SK-N-SH treated with all-trans-retinoic acid at 6 μM for 48 hours (cell line): ENCODE measurements around the gene APC2.

Experiments
- ATAC-seq: fragments of 200-7000 bp; cut with Tn5 transposase; 3 replicates; pipeline ENCODE4 v1.9.1; 2020; ENCODE audit warnings: mild to moderate bottlenecking, moderate library complexity
- ARNTL ChIP-seq: fragments of 450-650 bp; formaldehyde crosslinking; IDR thresholded peaks from 2 replicates; pipeline ENCODE4 v1.5.0; 2020; ENCODE audit warnings: low read depth, mild to moderate bottlenecking, moderate library complexity, borderline replicate concordance
- BACH2 ChIP-seq: fragments of 250-450 bp; sonication (Bioruptor Pico); IDR thresholded peaks from 2 replicates; pipeline ENCODE4 v1.9.0; 2021; ENCODE audit warnings: mild to moderate bottlenecking, borderline replicate concordance
- CREB5 ChIP-seq: fragments of 250-450 bp; sonication (Bioruptor Pico); IDR thresholded peaks from 2 replicates; pipeline ENCODE4 v1.5.1; 2020; ENCODE audit warnings: low read depth, mild to moderate bottlenecking, moderate library complexity
- CSDC2 ChIP-seq: fragments of 250-450 bp; sonication (Bioruptor Pico); IDR thresholded peaks from 2 replicates; pipeline ENCODE4 v1.5.0; 2020; ENCODE audit warnings: mild to moderate bottlenecking, moderate library complexity
- ESRRG ChIP-seq: fragments of 250-450 bp; sonication (Bioruptor Pico); IDR thresholded peaks from 2 replicates; pipeline ENCODE4 v1.6.1; 2021; ENCODE audit warnings: mild to moderate bottlenecking
- GLIS3 ChIP-seq: fragments of 250-450 bp; sonication (Bioruptor Pico); IDR thresholded peaks from 2 replicates; pipeline ENCODE4 v1.5.0; 2020; ENCODE audit warnings: mild to moderate bottlenecking, moderate library complexity
- ISL1 ChIP-seq: fragments of 250-450 bp; sonication (Bioruptor Pico); IDR thresholded peaks from 2 replicates; pipeline ENCODE4 v2.1.2; 2022; ENCODE audit warnings: mild to moderate bottlenecking, moderate library complexity
- OSR1 ChIP-seq: fragments of 250-450 bp; sonication (Bioruptor Pico); IDR thresholded peaks from 2 replicates; pipeline ENCODE4 v1.8.0; 2022; ENCODE audit warnings: moderate library complexity, mild to moderate bottlenecking, inconsistent platforms
- PPARA ChIP-seq: fragments of 250-450 bp; sonication (Bioruptor Pico); IDR thresholded peaks from 2 replicates; pipeline ENCODE4 v1.5.0; 2020; ENCODE audit warnings: mild to moderate bottlenecking, borderline replicate concordance
- RARB ChIP-seq: fragments of 250-450 bp; sonication (Bioruptor Pico); IDR thresholded peaks from 2 replicates; pipeline ENCODE4 v1.8.0; 2021; ENCODE audit warnings: mild to moderate bottlenecking, moderate library complexity
- SNAI2 ChIP-seq: fragments of 250-450 bp; sonication (Bioruptor Pico); IDR thresholded peaks from 2 replicates; pipeline ENCODE4 v1.5.0; 2020; ENCODE audit warnings: mild to moderate bottlenecking, moderate library complexity
- TCF4 ChIP-seq: fragments of 250-450 bp; sonication (Bioruptor Pico); IDR thresholded peaks from 2 replicates; pipeline ENCODE4 v1.8.0; 2021; ENCODE audit warnings: mild to moderate bottlenecking, moderate library complexity, borderline replicate concordance
- TOX ChIP-seq: fragments of 250-450 bp; sonication (Bioruptor Pico); IDR thresholded peaks from 2 replicates; pipeline ENCODE4 v1.8.0; 2021; ENCODE audit warnings: mild to moderate bottlenecking, moderate library complexity, borderline replicate concordance
- TSHZ2 ChIP-seq: fragments of 250-450 bp; sonication (Bioruptor Pico); IDR thresholded peaks from 2 replicates; pipeline ENCODE4 v1.5.0; 2020; ENCODE audit warnings: mild to moderate bottlenecking, moderate library complexity
- ZC3H10 ChIP-seq: fragments of 250-450 bp; sonication (Bioruptor Pico); IDR thresholded peaks from 2 replicates; pipeline ENCODE4 v1.5.1; 2021; ENCODE audit warnings: mild to moderate bottlenecking, moderate library complexity
- ZFP3 ChIP-seq: fragments of 250-450 bp; sonication (Bioruptor Pico); IDR thresholded peaks from 2 replicates; pipeline ENCODE4 v1.5.0; 2020; ENCODE audit warnings: mild to moderate bottlenecking, moderate library complexity
- ZFP30 ChIP-seq: fragments of 450-650 bp; formaldehyde crosslinking; IDR thresholded peaks from 2 replicates; pipeline ENCODE4 v1.5.0; 2022; ENCODE audit warnings: mild to moderate bottlenecking, moderate library complexity
- ZNF565 ChIP-seq: fragments of 450-650 bp; formaldehyde crosslinking; conservative IDR thresholded peaks from 2 replicates; pipeline ENCODE4 v1.5.0; 2020; ENCODE audit warnings: low read depth, mild to moderate bottlenecking, moderate library complexity
- ZNF70 ChIP-seq: fragments of 450-650 bp; formaldehyde crosslinking; IDR thresholded peaks from 2 replicates; pipeline ENCODE4 v1.5.0; 2020; ENCODE audit warnings: mild to moderate bottlenecking, moderate library complexity
- ZNF8 ChIP-seq: fragments of 450-650 bp; formaldehyde crosslinking; IDR thresholded peaks from 2 replicates; pipeline ENCODE4 v1.5.0; 2020; ENCODE audit warnings: mild to moderate bottlenecking, moderate library complexity
- TF ChIP-seq, protein P1 (sequence below): fragments of 250-450 bp; sonication (Bioruptor Pico); IDR thresholded peaks from 2 replicates; pipeline ENCODE4 v1.8.0; 2021; ENCODE audit warnings: low read depth, mild to moderate bottlenecking, moderate library complexity, borderline replicate concordance
- TF ChIP-seq, protein P2 (sequence below): fragments of 250-450 bp; sonication (Bioruptor Pico); IDR thresholded peaks from 2 replicates; pipeline ENCODE4 v1.5.1; 2021; ENCODE audit warnings: mild to moderate bottlenecking, moderate library complexity

APC2 gene

GRCh38 chr19:1503925-1504773 lies 54.2 kb downstream of the APC2 start:
- ATAC-seq, result no peak
- TF ChIP-seq ZNF8 (no peak), BACH2 (CRISPR knock-in tag) (no peak), TCF4 (CRISPR knock-in tag) (no peak), ISL1 (no peak), ZNF565 (no peak), OSR1 (CRISPR knock-in tag) (no peak)

DNA sequence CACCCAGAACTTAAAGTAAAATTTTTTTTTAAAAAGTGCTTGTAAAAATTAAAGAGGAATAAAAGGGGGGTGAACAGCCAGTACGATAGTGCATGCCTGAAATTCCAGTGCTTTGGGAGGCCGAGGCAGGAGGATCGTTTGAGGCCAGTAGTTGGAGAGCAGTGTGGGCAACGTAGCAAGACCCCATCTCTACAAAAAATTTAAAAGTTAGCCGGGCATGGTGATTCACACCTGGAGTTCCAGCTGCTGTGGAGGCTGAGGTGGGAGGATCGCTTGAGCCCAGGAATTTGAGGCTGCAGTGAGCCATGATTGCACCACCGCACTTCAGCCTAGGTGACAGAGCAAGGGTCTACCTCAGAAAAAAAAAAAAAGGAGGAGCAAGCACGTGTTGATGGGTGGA lies 55.1 kb downstream of the APC2 start:
- no peak for ATAC-seq
- TF ChIP-seq TCF4 (CRISPR knock-in tag) (no peak), ESRRG (no peak), ARNTL (no peak)

DNA sequence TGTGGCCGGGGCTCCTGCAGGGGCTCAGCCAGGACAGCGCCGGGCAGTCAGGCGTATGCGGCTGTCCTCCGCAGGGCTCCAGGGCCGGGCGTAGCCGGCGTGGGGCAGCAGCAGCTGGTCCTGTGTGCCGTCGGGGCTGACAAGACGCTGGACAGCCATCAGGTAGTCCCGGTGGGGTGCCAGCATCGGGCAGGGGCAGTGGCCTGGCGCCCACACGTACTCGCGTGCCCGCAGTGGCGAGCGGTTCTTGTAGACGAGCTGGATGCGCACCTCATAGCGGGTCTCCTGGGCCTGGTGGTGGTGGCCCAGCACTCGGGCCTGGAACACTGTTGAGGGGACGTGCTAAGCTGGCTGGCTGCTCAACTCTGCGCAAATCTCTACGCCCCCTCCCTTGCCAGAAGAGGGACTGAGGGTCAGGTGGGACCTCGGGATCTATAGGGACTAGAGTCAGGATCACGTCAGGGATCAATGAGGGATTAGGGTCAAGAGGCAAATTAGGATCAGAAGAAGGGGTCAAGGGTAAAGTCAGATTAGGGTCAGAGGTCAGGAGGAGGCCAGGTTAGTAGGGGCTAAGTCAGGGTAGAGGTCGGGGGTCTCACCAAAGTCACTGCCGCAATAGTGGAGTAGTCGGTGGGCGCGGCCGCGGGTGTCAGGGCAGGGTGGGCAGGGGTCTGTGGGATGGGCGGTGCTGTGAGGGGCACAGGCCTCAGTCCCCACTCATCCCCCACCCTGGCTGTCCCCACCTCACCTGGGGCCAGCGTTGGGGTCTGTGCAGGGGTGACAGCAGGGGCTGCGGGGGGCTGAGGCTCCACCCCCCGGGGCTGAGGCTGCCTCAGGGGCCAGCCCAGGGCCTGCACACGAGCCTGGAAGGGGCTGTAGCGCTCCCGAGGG lies 56.3 kb downstream of the APC2 start:
- TF ChIP-seq ZNF70, result no peak
- TF ChIP-seq TSHZ2, result no peak
- TF ChIP-seq, protein P1, sequence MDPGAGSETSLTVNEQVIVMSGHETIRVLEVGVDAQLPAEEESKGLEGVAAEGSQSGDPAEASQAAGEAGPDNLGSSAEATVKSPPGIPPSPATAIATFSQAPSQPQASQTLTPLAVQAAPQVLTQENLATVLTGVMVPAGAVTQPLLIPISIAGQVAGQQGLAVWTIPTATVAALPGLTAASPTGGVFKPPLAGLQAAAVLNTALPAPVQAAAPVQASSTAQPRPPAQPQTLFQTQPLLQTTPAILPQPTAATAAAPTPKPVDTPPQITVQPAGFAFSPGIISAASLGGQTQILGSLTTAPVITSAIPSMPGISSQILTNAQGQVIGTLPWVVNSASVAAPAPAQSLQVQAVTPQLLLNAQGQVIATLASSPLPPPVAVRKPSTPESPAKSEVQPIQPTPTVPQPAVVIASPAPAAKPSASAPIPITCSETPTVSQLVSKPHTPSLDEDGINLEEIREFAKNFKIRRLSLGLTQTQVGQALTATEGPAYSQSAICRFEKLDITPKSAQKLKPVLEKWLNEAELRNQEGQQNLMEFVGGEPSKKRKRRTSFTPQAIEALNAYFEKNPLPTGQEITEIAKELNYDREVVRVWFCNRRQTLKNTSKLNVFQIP (CRISPR knock-in tag), result no peak
- TF ChIP-seq PPARA, result no peak
- TF ChIP-seq SNAI2 (CRISPR knock-in tag), result no peak
- TF ChIP-seq, protein P2, sequence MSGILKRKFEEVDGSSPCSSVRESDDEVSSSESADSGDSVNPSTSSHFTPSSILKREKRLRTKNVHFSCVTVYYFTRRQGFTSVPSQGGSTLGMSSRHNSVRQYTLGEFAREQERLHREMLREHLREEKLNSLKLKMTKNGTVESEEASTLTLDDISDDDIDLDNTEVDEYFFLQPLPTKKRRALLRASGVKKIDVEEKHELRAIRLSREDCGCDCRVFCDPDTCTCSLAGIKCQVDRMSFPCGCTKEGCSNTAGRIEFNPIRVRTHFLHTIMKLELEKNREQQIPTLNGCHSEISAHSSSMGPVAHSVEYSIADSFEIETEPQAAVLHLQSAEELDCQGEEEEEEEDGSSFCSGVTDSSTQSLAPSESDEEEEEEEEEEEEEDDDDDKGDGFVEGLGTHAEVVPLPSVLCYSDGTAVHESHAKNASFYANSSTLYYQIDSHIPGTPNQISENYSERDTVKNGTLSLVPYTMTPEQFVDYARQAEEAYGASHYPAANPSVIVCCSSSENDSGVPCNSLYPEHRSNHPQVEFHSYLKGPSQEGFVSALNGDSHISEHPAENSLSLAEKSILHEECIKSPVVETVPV (CRISPR knock-in tag), result no peak
- no peak for TF ChIP-seq ZNF565
- TF ChIP-seq OSR1 (CRISPR knock-in tag), result no peak
- no peak for TF ChIP-seq BACH2 (CRISPR knock-in tag)
- no peak for TF ChIP-seq GLIS3 (CRISPR knock-in tag)
- TF ChIP-seq CREB5 (CRISPR knock-in tag), result no peak
- no peak for TF ChIP-seq ARNTL
- no peak for TF ChIP-seq ZFP30
- TF ChIP-seq TCF4 (CRISPR knock-in tag), result no peak
- no peak for TF ChIP-seq CSDC2
- no peak for TF ChIP-seq ISL1
- TF ChIP-seq ESRRG, result no peak
- TF ChIP-seq RARB (CRISPR knock-in tag), result no peak
- TF ChIP-seq, all 23 proteins: peak for 0
- no peak for ATAC-seq

- TF ChIP-seq CSDC2, result no peak
- no peak for TF ChIP-seq ZC3H10 (CRISPR knock-in tag)
- no peak for TF ChIP-seq TOX
- TF ChIP-seq, protein P2 (CRISPR knock-in tag), result no peak
- no peak for TF ChIP-seq PPARA
- no peak for TF ChIP-seq ZNF565
- TF ChIP-seq RARB (CRISPR knock-in tag), result no peak
- TF ChIP-seq ARNTL, result no peak
- TF ChIP-seq ESRRG, result no peak
- no peak for TF ChIP-seq ISL1
- no peak for TF ChIP-seq TCF4 (CRISPR knock-in tag)
- no peak for TF ChIP-seq SNAI2 (CRISPR knock-in tag)
- no peak for TF ChIP-seq OSR1 (CRISPR knock-in tag)
- no peak for TF ChIP-seq CREB5 (CRISPR knock-in tag)
- no peak for TF ChIP-seq ZFP30
- TF ChIP-seq ZFP3 (CRISPR knock-in tag), result no peak
- no peak for TF ChIP-seq GLIS3 (CRISPR knock-in tag)
- TF ChIP-seq ZNF70, result no peak
- no peak for TF ChIP-seq ZNF8
- no peak for ATAC-seq
These were observed 57.3 kb downstream of the APC2 start for GRCh38 chr19:1507192-1507660.
